ENCODE results near the gene CACNA1E.

DNA sequence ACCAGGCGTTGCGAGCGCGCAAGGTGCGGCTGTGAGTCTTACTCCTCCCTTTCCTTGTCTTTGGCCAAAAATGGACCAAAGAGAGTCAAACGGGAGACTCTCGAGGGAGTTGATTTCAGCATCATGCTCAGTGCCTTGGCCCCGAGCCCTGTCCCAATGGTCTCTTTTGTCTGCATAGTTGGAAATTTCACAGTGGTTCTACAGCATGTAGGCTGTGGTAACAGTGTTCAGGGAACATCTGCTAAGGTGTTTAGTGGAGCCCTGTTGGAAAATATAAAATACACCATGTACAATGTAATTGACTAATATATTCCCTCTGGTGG lies 2.7 kb downstream of the CACNA1E start:
- TF ChIP-seq CTCF (IDR thresholded peaks at IDR 0.05; ENCODE audit: insufficient read depth, low read length, poor library complexity, severe bottlenecking), result no peak
- no peak for TF ChIP-seq EZH2phosphoT487 (conservative IDR thresholded peaks at IDR 0.05; ENCODE audit: low read length)

Data from SU-DHL-6 (cell line).